Chondrocyte (in vitro differentiated cells): Measurements from ENCODE around the gene DHX29. TPM values are rescaled to one million over a fixed set of nuclear protein-coding genes. Genes with fewer than 3 reads are reported as not detected.

Experiments used
- DNase-seq: peaks from one replicate; pipeline ENCODE4 v3.0.0; 2021; ENCODE audit warnings: mixed read lengths, low spot score
- H3K27ac Mint-ChIP-seq: one replicate; pipeline ENCODE4 v1.8.0; 2021; ENCODE audit warnings: mild to moderate bottlenecking, moderate library complexity, mixed read lengths; ENCODE audit not compliant: unreplicated experiment
- H3K27me3 Mint-ChIP-seq: 2 replicates; pipeline ENCODE4 v1.8.0; 2021; ENCODE audit warnings: low read depth, mixed read lengths
- H3K36me3 Mint-ChIP-seq: 2 replicates; pipeline ENCODE4 v1.8.0; 2021; ENCODE audit warnings: low read depth, mixed read lengths
- H3K4me1 Mint-ChIP-seq: 2 replicates; pipeline ENCODE4 v1.8.0; 2021; ENCODE audit warnings: low read depth, mild to moderate bottlenecking, mixed read lengths
- H3K4me3 Mint-ChIP-seq: one replicate; pipeline ENCODE4 v1.8.0; 2021; ENCODE audit warnings: mild to moderate bottlenecking, moderate library complexity, mixed read lengths; ENCODE audit not compliant: unreplicated experiment
- H3K9me3 Mint-ChIP-seq: 2 replicates; pipeline ENCODE4 v1.8.0; 2021; ENCODE audit warnings: low read depth, mixed read lengths
- CTCF ChIP-seq: fragments of 200-600 bp; sonication (generic); IDR thresholded peaks from 2 replicates; pipeline ENCODE4 v1.5.0; 2021; ENCODE audit warnings: antibody characterized with exemption, mild to moderate bottlenecking, moderate library complexity
- total RNA-seq: library from RNA; stranded (reverse); gene quantifications from 3 replicates; pipeline ENCODE4 v1.2.1, GENCODE V29; 2021

Gene DHX29
- total RNA-seq, 1 donor from 2014 or later: 23.0 TPM

GRCh38 chr5:55305345-55305744, 2.1 kb downstream of the DHX29 start:
- H3K27me3 Mint-ChIP-seq: no peaks in the 10 kb centered on the region
- peaks cover 5% of the 10 kb centered on the region for H3K36me3 Mint-ChIP-seq

GRCh38 chr5:55304584-55304983, 2.9 kb downstream of the DHX29 start:
- no peak overlapping the region for H3K4me3 Mint-ChIP-seq
- TF ChIP-seq CTCF: no peak
- H3K4me1 Mint-ChIP-seq: peaks cover 16% of the 10 kb centered on the region
- peaks cover 6% of the 10 kb centered on the region for H3K9me3 Mint-ChIP-seq
- H3K27me3 Mint-ChIP-seq: no peaks in the 10 kb centered on the region
- H3K36me3 Mint-ChIP-seq: peaks cover 5% of the 10 kb centered on the region
- no peak for DNase-seq
- H3K27ac Mint-ChIP-seq: no peak overlapping the region

More at GRCh38 chr5:55305345-55305744, 2.1 kb downstream of the DHX29 start:
- no peak overlapping the region for H3K27ac Mint-ChIP-seq
- no peak overlapping the region for H3K4me3 Mint-ChIP-seq
- TF ChIP-seq CTCF: no peak
- DNase-seq: no peak
- H3K9me3 Mint-ChIP-seq: peaks cover 6% of the 10 kb centered on the region
- H3K4me1 Mint-ChIP-seq: peaks cover 16% of the 10 kb centered on the region

GRCh38 chr5:55303238-55303690, 4.2 kb downstream of the DHX29 start:
- Mint-ChIP-seq H3K9me3 (peaks cover 6% of the 10 kb centered on the region), H3K27ac (peak overlapping the region; percentile 71), H3K36me3 (peaks cover 5% of the 10 kb centered on the region), H3K4me1 (peaks cover 16% of the 10 kb centered on the region), H3K4me3 (no peak overlapping the region), H3K27me3 (no peaks in the 10 kb centered on the region)
- no peak for TF ChIP-seq CTCF
- no peak for DNase-seq

GRCh38 chr5:55300890-55301289, 6.6 kb downstream of the DHX29 start:
- Mint-ChIP-seq H3K36me3 (peaks cover 8% of the 10 kb centered on the region), H3K9me3 (peaks cover 6% of the 10 kb centered on the region), H3K4me3 (no peak overlapping the region), H3K27ac (no peak overlapping the region), H3K4me1 (peaks cover 24% of the 10 kb centered on the region), H3K27me3 (no peaks in the 10 kb centered on the region)
- DNase-seq: no peak
- no peak for TF ChIP-seq CTCF

- DNase-seq: no peak
- Mint-ChIP-seq H3K36me3 (peaks cover 32% of the 10 kb centered on the region), H3K9me3 (no peaks in the 10 kb centered on the region), H3K4me3 (no peak overlapping the region), H3K27ac (no peak overlapping the region), H3K4me1 (peaks cover 12% of the 10 kb centered on the region), H3K27me3 (no peaks in the 10 kb centered on the region)
- no peak for TF ChIP-seq CTCF
Measured at GRCh38 chr5:55294935-55295334, 12.6 kb downstream of the DHX29 start.
